ENCODE data around the gene ZNF280C. TPM values are rescaled to one million over a fixed set of nuclear protein-coding genes. Genes with fewer than 3 reads are reported as not detected.

Gene ZNF280C
- total RNA-seq: 1 to 10 TPM; 4.9 to 6.4 (median 5.0) TPM

GRCh38 chrX:130268449-130269170 lies at the start of gene ZNF280C:
ZNF280C (minus strand) TSS chrX:130268899; CDS start chrX:130260449, 8,450 bp downstream.
- peak within 1 kb of the TSS; percentile 52 to 88 for H3K27ac ChIP-seq
- TF ChIP-seq, protein P1, sequence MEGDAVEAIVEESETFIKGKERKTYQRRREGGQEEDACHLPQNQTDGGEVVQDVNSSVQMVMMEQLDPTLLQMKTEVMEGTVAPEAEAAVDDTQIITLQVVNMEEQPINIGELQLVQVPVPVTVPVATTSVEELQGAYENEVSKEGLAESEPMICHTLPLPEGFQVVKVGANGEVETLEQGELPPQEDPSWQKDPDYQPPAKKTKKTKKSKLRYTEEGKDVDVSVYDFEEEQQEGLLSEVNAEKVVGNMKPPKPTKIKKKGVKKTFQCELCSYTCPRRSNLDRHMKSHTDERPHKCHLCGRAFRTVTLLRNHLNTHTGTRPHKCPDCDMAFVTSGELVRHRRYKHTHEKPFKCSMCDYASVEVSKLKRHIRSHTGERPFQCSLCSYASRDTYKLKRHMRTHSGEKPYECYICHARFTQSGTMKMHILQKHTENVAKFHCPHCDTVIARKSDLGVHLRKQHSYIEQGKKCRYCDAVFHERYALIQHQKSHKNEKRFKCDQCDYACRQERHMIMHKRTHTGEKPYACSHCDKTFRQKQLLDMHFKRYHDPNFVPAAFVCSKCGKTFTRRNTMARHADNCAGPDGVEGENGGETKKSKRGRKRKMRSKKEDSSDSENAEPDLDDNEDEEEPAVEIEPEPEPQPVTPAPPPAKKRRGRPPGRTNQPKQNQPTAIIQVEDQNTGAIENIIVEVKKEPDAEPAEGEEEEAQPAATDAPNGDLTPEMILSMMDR (IDR thresholded peaks at IDR 0.05): no peak
- TF ChIP-seq POLR2AphosphoS5 (IDR thresholded peaks at IDR 0.05): peak in 2 of 3 donors; percentile 51 to 52
- TF ChIP-seq POLR2A (IDR thresholded peaks at IDR 0.05): peak; percentile 19

DNA sequence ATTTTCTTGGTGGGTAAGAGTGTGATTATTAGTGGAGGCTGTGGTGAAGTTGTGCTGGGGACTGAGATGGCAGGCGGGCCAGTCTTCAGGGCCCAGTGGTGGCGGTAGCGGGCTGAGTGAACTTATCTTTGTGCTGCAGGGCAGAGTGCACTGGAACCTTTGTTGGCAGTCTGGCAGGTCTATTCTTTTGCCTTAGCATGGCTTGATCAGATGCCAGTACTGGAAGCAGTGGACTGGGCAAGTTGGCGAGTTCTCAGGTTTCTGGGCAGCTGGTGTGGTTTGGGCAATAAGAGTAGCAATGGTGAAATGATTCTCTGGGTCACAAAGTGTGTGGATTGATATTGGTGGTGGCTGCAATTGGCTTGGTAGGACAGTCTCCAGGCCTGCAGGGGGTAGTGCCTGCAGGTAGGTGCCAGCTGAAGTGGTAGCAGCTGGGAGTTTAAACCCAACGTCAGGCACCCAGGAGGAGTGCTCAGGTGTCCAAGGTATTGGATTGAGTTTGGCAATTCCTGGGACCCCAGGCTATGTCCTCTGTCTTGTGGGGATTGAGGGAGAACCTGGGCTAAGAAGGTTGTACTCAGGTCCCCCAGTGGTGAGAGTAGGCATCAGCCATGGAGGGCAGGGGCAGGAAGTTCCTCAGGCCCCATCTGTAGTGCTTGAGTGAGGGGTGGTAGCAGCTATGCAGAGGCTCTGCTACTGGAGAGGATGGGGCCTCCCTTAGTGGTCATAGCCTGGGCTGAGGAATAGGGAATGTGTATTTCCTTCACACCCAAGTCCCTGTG lies 36.1 kb upstream of the ZNF280C start:
- no peak for DNase-seq (ENCODE audit: low spot score in 2 of 2)
- Histone ChIP-seq H3K27me3 (peaks cover 0 to 3% of the 10 kb centered on the region in 2 donors), H3K9me3 (no peaks in the 10 kb centered on the region), H3K36me3 (no peaks in the 10 kb centered on the region), H3K27ac (no peak overlapping the region), H3K4me1 (no peaks in the 10 kb centered on the region), H3K4me3 (no peak overlapping the region)
- TF ChIP-seq POLR2AphosphoS5 (IDR thresholded peaks at IDR 0.05): no peak
- no peak for TF ChIP-seq POLR2A (IDR thresholded peaks at IDR 0.05)
- TF ChIP-seq, protein P1 (IDR thresholded peaks at IDR 0.05): no peak
- intact Hi-C loops (cut with DNase I; ENCODE audit: low total_unique reads): no loop called here

More at GRCh38 chrX:130268449-130269170, at the start of gene ZNF280C:
- Histone ChIP-seq H3K9me3 (no peaks in the 10 kb centered on the region), H3K4me3 (peak within 1 kb of the TSS; percentile 63 to 83 (median 64)), H3K27me3 (peaks cover 0 to 5% of the 10 kb centered on the region in 2 donors), H3K36me3 (no peaks in the 10 kb centered on the region), H3K4me1 (no peaks in the 10 kb centered on the region)
- peak; percentile 71 to 78 for DNase-seq (ENCODE audit: low spot score in 2 of 2)
- intact Hi-C loops (cut with DNase I; ENCODE audit: low total_unique reads): no loop called here

- Histone ChIP-seq H3K27ac (no peak overlapping the region), H3K4me1 (no peaks in the 10 kb centered on the region), H3K9me3 (no peaks in the 10 kb centered on the region), H3K4me3 (no peak overlapping the region), H3K27me3 (peaks cover 0 to 14% of the 10 kb centered on the region in 2 donors), H3K36me3 (no peaks in the 10 kb centered on the region)
- intact Hi-C loops (cut with DNase I; ENCODE audit: low total_unique reads): no loop called here
- TF ChIP-seq, protein P1 (IDR thresholded peaks at IDR 0.05): no peak
- TF ChIP-seq POLR2AphosphoS5 (IDR thresholded peaks at IDR 0.05): no peak
- no peak for TF ChIP-seq POLR2A (IDR thresholded peaks at IDR 0.05)
- DNase-seq (ENCODE audit: low spot score in 2 of 2): no peak
Measured at GRCh38 chrX:130301977-130302376, 33.3 kb upstream of the ZNF280C start.

- Histone ChIP-seq H3K4me1 (no peaks in the 10 kb centered on the region), H3K36me3 (no peaks in the 10 kb centered on the region), H3K27ac (no peak overlapping the region), H3K4me3 (no peak overlapping the region), H3K27me3 (peaks cover 0 to 14% of the 10 kb centered on the region in 2 donors), H3K9me3 (no peaks in the 10 kb centered on the region)
- no peak for DNase-seq (ENCODE audit: low spot score in 2 of 2)
- intact Hi-C loops (cut with DNase I; ENCODE audit: low total_unique reads): no loop called here
- TF ChIP-seq, protein P1 (IDR thresholded peaks at IDR 0.05): no peak
- no peak for TF ChIP-seq POLR2A (IDR thresholded peaks at IDR 0.05)
- TF ChIP-seq POLR2AphosphoS5 (IDR thresholded peaks at IDR 0.05): no peak
Measured at GRCh38 chrX:130301405-130301804, 32.7 kb upstream of the ZNF280C start.

DNA sequence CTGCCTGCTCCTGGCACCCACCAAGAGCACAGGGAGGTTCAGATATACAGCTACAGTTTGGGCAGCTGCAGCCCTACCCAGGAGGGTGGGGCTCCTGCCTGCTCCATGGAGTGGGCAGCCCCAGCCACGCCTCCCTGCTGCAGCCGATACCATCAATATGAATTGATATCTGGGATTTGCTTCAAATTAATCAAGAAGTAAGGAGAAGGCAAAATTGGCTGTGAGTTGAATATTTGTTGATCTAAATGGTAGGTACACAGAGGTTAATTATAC lies 31.2 kb upstream of the ZNF280C start:
- Histone ChIP-seq H3K36me3 (no peaks in the 10 kb centered on the region), H3K27me3 (peaks cover 0 to 26% of the 10 kb centered on the region in 2 donors)
- DNase-seq (ENCODE audit: low spot score in 2 of 2): no peak

More for the DNA sequence above, 31.2 kb upstream of the ZNF280C start:
- Histone ChIP-seq H3K9me3 (no peaks in the 10 kb centered on the region), H3K4me3 (peak overlapping the region in 1 of 3 donors; percentile 49), H3K27ac (no peak overlapping the region), H3K4me1 (no peaks in the 10 kb centered on the region)
- intact Hi-C loops (cut with DNase I; ENCODE audit: low total_unique reads): no loop called here
- TF ChIP-seq, protein P1 (IDR thresholded peaks at IDR 0.05): no peak
- TF ChIP-seq POLR2AphosphoS5 (IDR thresholded peaks at IDR 0.05) (no peak), POLR2A (IDR thresholded peaks at IDR 0.05) (no peak)
